Liver (tissue), 9 donors: ENCODE measurements around the gene CT47C1. TPM values are rescaled to one million over a fixed set of nuclear protein-coding genes. Genes with fewer than 3 reads are reported as not detected.

Experiments used
- DNase-seq: peaks from one replicate; pipeline ENCODE4 v3.0.0-alpha.2; 2017; ENCODE audit warnings: low spot score
- H3K27ac ChIP-seq, 2 donors: one replicate each; pipeline ENCODE4 v1.7.0; 2013; ENCODE audit warnings: inconsistent platforms in 2 of 2, low read length in 2 of 2, control low read depth in 1 of 2, low read depth in 1 of 2, mild to moderate bottlenecking in 1 of 2
- H3K27me3 ChIP-seq, 4 donors: one replicate each; pipeline versions ENCODE4 v1.6.1 to v1.7.0; 2013; ENCODE audit warnings: low read length in 3 of 4, inconsistent platforms in 1 of 4, mild to moderate bottlenecking in 1 of 4, moderate library complexity in 1 of 4; ENCODE audit not compliant: control insufficient read depth in 4 of 4, insufficient read depth in 4 of 4
- H3K36me3 ChIP-seq, 4 donors: one replicate each; pipeline versions ENCODE4 v1.6.1 to v1.7.0; 2013; ENCODE audit warnings: low read length in 3 of 4, mild to moderate bottlenecking in 3 of 4, low read depth in 1 of 4, moderate library complexity in 1 of 4; ENCODE audit not compliant: control insufficient read depth in 4 of 4, insufficient read depth in 3 of 4
- H3K4me1 ChIP-seq, 4 donors: one replicate each; pipeline versions ENCODE4 v1.6.1 to v1.7.0; 2013; ENCODE audit warnings: low read length in 3 of 4, mild to moderate bottlenecking in 3 of 4, moderate library complexity in 1 of 4; ENCODE audit not compliant: control insufficient read depth in 4 of 4, insufficient read depth in 4 of 4
- H3K4me3 ChIP-seq, 3 donors: one replicate each; pipeline versions ENCODE4 v1.6.1 to v1.7.0; 2013; ENCODE audit warnings: low read length in 3 of 3, control low read depth in 1 of 3, low read depth in 1 of 3, mild to moderate bottlenecking in 1 of 3
- H3K9ac ChIP-seq, 2 donors: one replicate each; pipeline ENCODE4 v1.7.0; 2013; ENCODE audit warnings: low read length in 2 of 2, mild to moderate bottlenecking in 2 of 2, moderate library complexity in 2 of 2, control low read depth in 1 of 2, low read depth in 1 of 2
- H3K9me3 ChIP-seq, 4 donors: one replicate each; pipeline versions ENCODE4 v1.6.1 to v1.7.0; 2013; ENCODE audit warnings: low read length in 3 of 4; ENCODE audit not compliant: control insufficient read depth in 4 of 4
- ATF3 ChIP-seq: IDR thresholded peaks from 2 replicates; pipeline ENCODE4 v1.6.1; 2016; ENCODE audit warnings: antibody characterized with exemption
- CTCF ChIP-seq: fragments of 150-350 bp; IDR thresholded peaks from 2 replicates; pipeline ENCODE4 v1.5.1; 2017; ENCODE audit warnings: improper control_type of control experiment, low read depth, low read length; ENCODE audit not compliant: missing input control
- EGR1 ChIP-seq, 2 donors: IDR thresholded peaks; 2 replicates each; pipeline ENCODE4 v1.6.1; 2016 to 2018; ENCODE audit warnings: antibody characterized with exemption in 2 of 2, low read depth in 2 of 2
- FOXA2 ChIP-seq: IDR thresholded peaks from 2 replicates; pipeline ENCODE4 v1.6.1; 2016; ENCODE audit warnings: antibody characterized with exemption
- GABPA ChIP-seq, 2 donors: IDR thresholded peaks in 1 of 2; conservative IDR thresholded peaks in 1 of 2; 2 replicates each; pipeline ENCODE4 v1.6.1; 2016; ENCODE audit warnings: antibody characterized with exemption in 2 of 2, mild to moderate bottlenecking in 1 of 2, moderate library complexity in 1 of 2
- HNF4G ChIP-seq: IDR thresholded peaks from 2 replicates; pipeline ENCODE4 v1.6.1; 2016; ENCODE audit warnings: antibody characterized with exemption
- MAX ChIP-seq: IDR thresholded peaks from 2 replicates; pipeline ENCODE4 v1.6.1; 2016; ENCODE audit warnings: antibody characterized with exemption
- NR2F2 ChIP-seq: IDR thresholded peaks from 2 replicates; pipeline ENCODE4 v1.6.1; 2016; ENCODE audit warnings: antibody characterized with exemption
- RAD21 ChIP-seq, 2 donors: IDR thresholded peaks; 2 replicates each; pipeline ENCODE4 v1.6.1; 2016; ENCODE audit warnings: antibody characterized with exemption in 2 of 2, mild to moderate bottlenecking in 2 of 2
- REST ChIP-seq: IDR thresholded peaks from 2 replicates; pipeline ENCODE4 v1.6.1; 2016; ENCODE audit warnings: antibody characterized with exemption, mild to moderate bottlenecking
- SP1 ChIP-seq: IDR thresholded peaks from 2 replicates; pipeline ENCODE4 v1.6.1; 2018; ENCODE audit warnings: antibody characterized with exemption, mild to moderate bottlenecking
- YY1 ChIP-seq: IDR thresholded peaks from 2 replicates; pipeline ENCODE4 v1.6.1; 2016; ENCODE audit warnings: antibody characterized with exemption, mild to moderate bottlenecking
- WGBS: extraction: QIAGEN DNeasy Blood & Tissue Kit; methylation state at CpG from one replicate; pipeline ENCODE4 v1.1.7; 2013; 5-methylcytosine and 5-hydroxymethylcytosine counted together
- polyA plus RNA-seq, 2 donors: library from polyadenylated mRNA; stranded (reverse) in 1 of 2; unstranded in 1 of 2; fragments of 200-250 nt in 1 of 2; fragments of >200 nt in 1 of 2; fragmentation: Nextera tagmentation in 1 of 2; extraction: Ambion mirVana in 1 of 2; gene quantifications; one replicate each; pipeline versions ENCODE4 v1.2.1 to v1.2.3, GENCODE V29; 2013 to 2015
- total RNA-seq, 2 donors: library from RNA; depleted of rRNA; stranded (reverse); fragments of >200 nt; gene quantifications; one replicate each; pipeline ENCODE4 v1.2.3, GENCODE V29; 2014
- donor health status: healthy.
- donor health status: healthy.
- donor health status: healthy.
- donor health status: healthy.
- donor health status: healthy.

The CT47C1 gene
- total and polyA plus RNA-seq, 4 donors = not detected

GRCh38 chrX:119073911-119074310 lies 1.1 kb downstream of the CT47C1 start:
- 93% methylated on average over 19 of the region's 19 CpGs for WGBS
- H3K27me3 ChIP-seq = peaks cover 0 to 2% (median 0%) of the 10 kb centered on the region in 4 donors

GRCh38 chrX:119075270-119076025 lies 2.7 kb downstream of the CT47C1 start:
- Histone ChIP-seq H3K9me3 (no peaks in the 10 kb centered on the region), H3K4me1 (no peaks in the 10 kb centered on the region)
- WGBS = 89% methylated on average over 3 of the region's 3 CpGs

More at GRCh38 chrX:119073911-119074310, 1.1 kb downstream of the CT47C1 start:
- Histone ChIP-seq H3K27ac (no peak overlapping the region), H3K4me1 (no peaks in the 10 kb centered on the region), H3K4me3 (no peak overlapping the region), H3K36me3 (no peaks in the 10 kb centered on the region), H3K9me3 (no peaks in the 10 kb centered on the region), H3K9ac (no peak overlapping the region)
- DNase-seq = no peak
- no peak for TF ChIP-seq SP1
- TF ChIP-seq REST = no peak
- no peak for TF ChIP-seq MAX
- no peak for TF ChIP-seq GABPA (IDR thresholded peaks at IDR 0.05 in 1 of 2, conservative IDR thresholded peaks at IDR 0.05 in 1 of 2)
- no peak for TF ChIP-seq HNF4G
- no peak for TF ChIP-seq CTCF
- no peak for TF ChIP-seq EGR1 (IDR thresholded peaks at IDR 0.05; ENCODE audit: low read depth in 2 of 2)
- no peak for TF ChIP-seq YY1
- no peak for TF ChIP-seq NR2F2

More at GRCh38 chrX:119075270-119076025, 2.7 kb downstream of the CT47C1 start:
- DNase-seq = no peak
- Histone ChIP-seq H3K9ac (no peak overlapping the region), H3K27ac (no peak overlapping the region), H3K27me3 (peaks cover 0 to 2% (median 0%) of the 10 kb centered on the region in 4 donors), H3K4me3 (no peak overlapping the region), H3K36me3 (no peaks in the 10 kb centered on the region)
- no peak for TF ChIP-seq RAD21 (IDR thresholded peaks at IDR 0.05)
- TF ChIP-seq ATF3 = no peak
- no peak for TF ChIP-seq YY1
- TF ChIP-seq FOXA2 = no peak
